ENCODE measurements around the gene RDH5. TPM values are rescaled to one million over a fixed set of nuclear protein-coding genes. Genes with fewer than 3 reads are reported as not detected.
"Not testable (repeated sequence)": the region's sequence is repeated elsewhere in the genome, so short reads cannot be mapped to it uniquely, and the experiment has no call there.

RDH5 gene
- total RNA-seq, 1 experiment from 2014 or later = 5.1 TPM

GRCh38 chr12:55755246-55755645 is 35.1 kb downstream of the RDH5 start:
- POLR2A ChIA-PET (ENCODE audit: unreplicated experiment) = no interaction called here
- H3K9me3 ChIP-seq (ENCODE audit: low read length) = no peaks in the 10 kb centered on the region

GRCh38 chr12:55757701-55758100 is 37.5 kb downstream of the RDH5 start:
- Histone ChIP-seq H3K9me2 (replicated peaks; ENCODE audit: low read length) (no peaks in the 10 kb centered on the region), H4K20me1 (ENCODE audit: low read length) (no peaks in the 10 kb centered on the region), H3K9me3 (ENCODE audit: low read length) (no peaks in the 10 kb centered on the region), H3K4me3 (ENCODE audit: low read length) (no peak overlapping the region), H3K36me3 (ENCODE audit: low read depth, low read length) (peaks cover 58% of the 10 kb centered on the region), H3K4me1 (ENCODE audit: insufficient read depth, low read length) (no peaks in the 10 kb centered on the region), H3K9ac (ENCODE audit: low read length) (no peak overlapping the region), H3F3A (ENCODE audit: low read length, unreplicated experiment) (no peaks in the 10 kb centered on the region), H2AFZ (ENCODE audit: low read length) (no peak overlapping the region), H3K27ac (ENCODE audit: low read length) (no peak overlapping the region), H3K79me2 (ENCODE audit: low read length) (no peaks in the 10 kb centered on the region), H3K27me3 (ENCODE audit: low read length) (no peaks in the 10 kb centered on the region), H3K4me2 (ENCODE audit: low read length) (no peak overlapping the region)
- TF ChIP-seq EZH2 (IDR thresholded peaks at IDR 0.05; ENCODE audit: low read length, unreplicated experiment) (no peak), EZH2phosphoT487 (IDR thresholded peaks at IDR 0.05; ENCODE audit: borderline replicate concordance, low read length) (no peak)
- POLR2A ChIA-PET (ENCODE audit: unreplicated experiment) = no interaction called here
- BruUV-seq (replicated peaks) = no TSS peak
- DNase-seq = no peak
- intact Hi-C loops (cut with micrococcal nuclease) = no loop called here
- no peak for ATAC-seq
- CTCF ChIA-PET = no interaction called here

More at GRCh38 chr12:55755246-55755645, 35.1 kb downstream of the RDH5 start:
- H3K4me3 ChIP-seq (ENCODE audit: low read length) = no peak overlapping the region
- H3K4me2 ChIP-seq (ENCODE audit: low read length) = no peak overlapping the region
- no peaks in the 10 kb centered on the region for H3K4me1 ChIP-seq (ENCODE audit: insufficient read depth, low read length)
- ATAC-seq (no peak), DNase-seq (no peak)
- no peaks in the 10 kb centered on the region for H3F3A ChIP-seq (ENCODE audit: low read length, unreplicated experiment)
- CTCF ChIA-PET = no interaction called here
- H3K79me2 ChIP-seq (ENCODE audit: low read length) = no peaks in the 10 kb centered on the region
- TF ChIP-seq EZH2phosphoT487 (IDR thresholded peaks at IDR 0.05; ENCODE audit: borderline replicate concordance, low read length) = no peak
- no peak for TF ChIP-seq CTCF (conservative IDR thresholded peaks at IDR 0.05; ENCODE audit: low read depth, low read length)
- no peak for TF ChIP-seq EZH2 (IDR thresholded peaks at IDR 0.05; ENCODE audit: low read length, unreplicated experiment)
- no peaks in the 10 kb centered on the region for H3K27me3 ChIP-seq (ENCODE audit: low read length)
- intact Hi-C loops (cut with micrococcal nuclease) = no loop called here
- no TSS peak for BruUV-seq (replicated peaks)
- H3K27ac ChIP-seq (ENCODE audit: low read length) = no peak overlapping the region
- peaks cover 64% of the 10 kb centered on the region for H3K36me3 ChIP-seq (ENCODE audit: low read depth, low read length)
- H3K9me2 ChIP-seq (replicated peaks; ENCODE audit: low read length) = no peaks in the 10 kb centered on the region
- H4K20me1 ChIP-seq (ENCODE audit: low read length) = no peaks in the 10 kb centered on the region
- H3K9ac ChIP-seq (ENCODE audit: low read length) = no peak overlapping the region
- H2AFZ ChIP-seq (ENCODE audit: low read length) = no peak overlapping the region

- CTCF ChIA-PET = not testable (repeated sequence)
Observed at GRCh38 chr12:55758575-55758974, 38.4 kb downstream of the RDH5 start.

GRCh38 chr12:55760663-55761062 is 40.5 kb downstream of the RDH5 start:
- H3K27me3 ChIP-seq (ENCODE audit: low read length) = no peaks in the 10 kb centered on the region
- no peaks in the 10 kb centered on the region for H3K9me3 ChIP-seq (ENCODE audit: low read length)
- H3K4me2 ChIP-seq (ENCODE audit: low read length) = no peak overlapping the region
- no TSS peak for BruUV-seq (replicated peaks)
- H3F3A ChIP-seq (ENCODE audit: low read length, unreplicated experiment) = no peaks in the 10 kb centered on the region
- POLR2A ChIA-PET (ENCODE audit: unreplicated experiment) = no interaction called here
- H4K20me1 ChIP-seq (ENCODE audit: low read length) = no peaks in the 10 kb centered on the region
- CTCF ChIA-PET = no interaction called here
- H3K9ac ChIP-seq (ENCODE audit: low read length) = no peak overlapping the region
- ATAC-seq = no peak
- intact Hi-C loops (cut with micrococcal nuclease) = no loop called here
- no peak for DNase-seq
- TF ChIP-seq CTCF (conservative IDR thresholded peaks at IDR 0.05; ENCODE audit: low read depth, low read length) (no peak), EZH2 (IDR thresholded peaks at IDR 0.05; ENCODE audit: low read length, unreplicated experiment) (no peak), EZH2phosphoT487 (IDR thresholded peaks at IDR 0.05; ENCODE audit: borderline replicate concordance, low read length) (no peak)
- H3K27ac ChIP-seq (ENCODE audit: low read length) = no peak overlapping the region
- no peaks in the 10 kb centered on the region for H3K4me1 ChIP-seq (ENCODE audit: insufficient read depth, low read length)
- no peaks in the 10 kb centered on the region for H3K9me2 ChIP-seq (replicated peaks; ENCODE audit: low read length)
- no peak overlapping the region for H3K4me3 ChIP-seq (ENCODE audit: low read length)
- peaks cover 42% of the 10 kb centered on the region for H3K36me3 ChIP-seq (ENCODE audit: low read depth, low read length)
- H3K79me2 ChIP-seq (ENCODE audit: low read length) = no peaks in the 10 kb centered on the region
- H2AFZ ChIP-seq (ENCODE audit: low read length) = no peak overlapping the region

More at GRCh38 chr12:55758575-55758974, 38.4 kb downstream of the RDH5 start:
- POLR2A ChIA-PET (ENCODE audit: unreplicated experiment); intact Hi-C loops (cut with micrococcal nuclease); H3K27me3 ChIP-seq (ENCODE audit: low read length); DNase-seq; H4K20me1 ChIP-seq (ENCODE audit: low read length); H2AFZ ChIP-seq (ENCODE audit: low read length); ATAC-seq; H3K9ac ChIP-seq (ENCODE audit: low read length); H3K4me2 ChIP-seq (ENCODE audit: low read length); BruUV-seq (replicated peaks); H3K4me3 ChIP-seq (ENCODE audit: low read length); H3K9me2 ChIP-seq (replicated peaks; ENCODE audit: low read length); H3F3A ChIP-seq (ENCODE audit: low read length, unreplicated experiment); H3K79me2 ChIP-seq (ENCODE audit: low read length); H3K4me1 ChIP-seq (ENCODE audit: insufficient read depth, low read length); H3K27ac ChIP-seq (ENCODE audit: low read length); H3K9me3 ChIP-seq (ENCODE audit: low read length): not testable (repeated sequence)
- peaks cover 56% of the 10 kb centered on the region for H3K36me3 ChIP-seq (ENCODE audit: low read depth, low read length)

All from PC-3 (cell line).